SU-DHL-6 (cell line): ENCODE measurements around the gene ADCY3.

ENCODE experiments used
- EZH2phosphoT487 ChIP-seq: fragments of 200-600 bp; sonication (generic), shearing (Covaris generic); conservative IDR thresholded peaks from 2 replicates; pipeline ENCODE4 v1.6.1; 2018; ENCODE audit warnings: mild to moderate bottlenecking, antibody characterized with exemption, low read length, moderate library complexity, mixed read lengths
- TF ChIP-seq, protein P1 (sequence below): fragments of 200-600 bp; sonication (generic); IDR thresholded peaks from one replicate; pipeline ENCODE4 v1.5.1; 2017; ENCODE audit warnings: antibody characterized with exemption, mild to moderate bottlenecking, low read length, moderate library complexity; ENCODE audit not compliant: insufficient read depth, poor library complexity, severe bottlenecking

DNA sequence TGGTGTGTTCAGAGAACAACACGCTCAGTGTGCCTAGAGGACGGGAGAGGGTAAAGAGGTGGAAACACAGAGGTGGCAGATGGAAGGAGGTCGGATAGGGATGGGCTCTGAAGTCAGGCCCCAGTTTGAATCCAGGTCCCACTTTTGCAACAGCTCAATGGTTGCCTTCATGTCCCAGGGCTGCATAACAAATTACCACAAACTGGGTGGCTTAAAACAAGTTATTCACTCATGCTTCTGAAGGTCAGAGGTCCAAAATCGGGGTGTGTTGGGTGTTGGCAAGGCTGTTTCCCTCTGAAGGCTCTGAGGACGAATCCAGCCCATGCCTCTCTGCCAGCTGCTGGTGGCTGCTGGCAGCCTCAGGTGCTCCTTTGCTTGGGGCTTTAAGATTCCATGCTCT lies 12.7 kb upstream of the ADCY3 start:
- TF ChIP-seq, protein P1, sequence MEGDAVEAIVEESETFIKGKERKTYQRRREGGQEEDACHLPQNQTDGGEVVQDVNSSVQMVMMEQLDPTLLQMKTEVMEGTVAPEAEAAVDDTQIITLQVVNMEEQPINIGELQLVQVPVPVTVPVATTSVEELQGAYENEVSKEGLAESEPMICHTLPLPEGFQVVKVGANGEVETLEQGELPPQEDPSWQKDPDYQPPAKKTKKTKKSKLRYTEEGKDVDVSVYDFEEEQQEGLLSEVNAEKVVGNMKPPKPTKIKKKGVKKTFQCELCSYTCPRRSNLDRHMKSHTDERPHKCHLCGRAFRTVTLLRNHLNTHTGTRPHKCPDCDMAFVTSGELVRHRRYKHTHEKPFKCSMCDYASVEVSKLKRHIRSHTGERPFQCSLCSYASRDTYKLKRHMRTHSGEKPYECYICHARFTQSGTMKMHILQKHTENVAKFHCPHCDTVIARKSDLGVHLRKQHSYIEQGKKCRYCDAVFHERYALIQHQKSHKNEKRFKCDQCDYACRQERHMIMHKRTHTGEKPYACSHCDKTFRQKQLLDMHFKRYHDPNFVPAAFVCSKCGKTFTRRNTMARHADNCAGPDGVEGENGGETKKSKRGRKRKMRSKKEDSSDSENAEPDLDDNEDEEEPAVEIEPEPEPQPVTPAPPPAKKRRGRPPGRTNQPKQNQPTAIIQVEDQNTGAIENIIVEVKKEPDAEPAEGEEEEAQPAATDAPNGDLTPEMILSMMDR = no peak
- no peak for TF ChIP-seq EZH2phosphoT487
